NCI-H2171 treated with DMSO at 0.1 percent for 48 hours (cell line): Measurements from ENCODE around the gene OSBPL2.

ENCODE experiments used
- DNase-seq: peaks from one replicate; lab custom pipeline; 2025; lab: John Stamatoyannopoulos, UW

The OSBPL2 gene

GRCh38 chr20:62313460-62314338 lies 75.4 kb downstream of the OSBPL2 start:
- no peak for DNase-seq

- DNase-seq: no peak
These were observed 76.0 kb downstream of the OSBPL2 start for GRCh38 chr20:62314339-62314638.

- DNase-seq: no peak
These were observed 76.5 kb downstream of the OSBPL2 start for GRCh38 chr20:62314711-62315302.

DNA sequence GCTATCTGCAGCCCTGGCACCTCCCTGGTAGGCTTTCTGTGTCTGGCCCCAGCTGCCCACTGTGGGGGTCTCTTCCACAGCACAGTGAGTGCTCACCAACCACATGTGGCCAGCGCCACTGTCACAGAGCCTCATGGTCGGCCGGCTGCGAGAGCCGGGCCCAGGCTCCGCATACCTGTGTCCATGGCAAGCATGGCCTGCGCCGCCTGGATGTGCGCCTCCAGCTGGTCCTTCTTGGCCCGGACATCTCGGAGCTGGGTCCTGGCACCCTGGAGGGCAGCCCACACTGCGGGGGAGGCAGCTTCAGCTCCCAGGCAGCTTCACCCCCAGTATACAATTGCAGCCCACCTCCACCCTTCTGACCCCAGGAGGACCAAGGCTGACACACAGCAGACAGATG lies 77.5 kb downstream of the OSBPL2 start:
- DNase-seq: no peak

DNA sequence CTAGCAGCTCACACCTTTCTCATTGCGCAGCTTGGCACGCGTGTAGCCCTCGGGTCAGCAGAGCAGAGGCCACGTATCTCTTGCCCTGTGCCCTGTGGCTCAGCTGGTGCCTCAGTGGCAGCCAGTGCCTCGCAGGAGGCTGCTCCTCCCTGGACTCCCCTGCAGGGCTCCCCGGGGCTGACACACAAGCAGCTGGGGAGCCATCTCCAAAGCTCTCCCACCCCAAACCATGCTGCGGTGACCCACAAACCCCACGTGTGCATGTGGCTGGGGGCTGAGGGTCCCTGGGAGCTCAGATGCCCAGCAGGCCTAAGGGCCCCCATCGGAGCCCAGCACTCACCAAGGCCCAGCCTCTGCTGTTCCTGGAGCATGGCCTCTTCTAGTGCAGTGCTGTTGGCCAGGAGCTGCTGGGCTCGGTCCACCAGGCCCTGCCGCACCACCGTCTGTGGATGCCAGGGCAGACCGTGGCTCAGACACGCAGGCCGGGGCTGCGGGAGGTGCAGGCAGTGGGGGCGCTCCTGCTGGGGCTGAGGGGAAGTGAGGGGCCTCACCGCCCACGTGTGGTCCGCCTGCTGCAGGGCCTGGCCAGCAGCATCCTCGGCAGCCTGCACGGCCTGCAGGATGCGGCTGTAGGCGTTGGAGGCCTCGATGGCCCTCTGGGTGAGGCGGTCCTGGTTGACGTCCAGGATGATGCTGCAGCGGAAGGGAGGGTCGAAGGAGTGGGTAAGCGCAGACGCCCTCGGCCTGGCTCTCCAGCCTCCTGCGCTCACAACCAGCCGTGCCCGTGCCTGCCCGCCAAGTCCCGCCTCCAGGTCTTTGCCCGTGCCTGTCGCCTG lies 78.2 kb downstream of the OSBPL2 start:
- no peak for DNase-seq

GRCh38 chr20:62317167-62317655 lies 78.9 kb downstream of the OSBPL2 start:
- no peak for DNase-seq

- DNase-seq: no peak
These were observed 80.4 kb downstream of the OSBPL2 start for GRCh38 chr20:62318400-62319345.

DNA sequence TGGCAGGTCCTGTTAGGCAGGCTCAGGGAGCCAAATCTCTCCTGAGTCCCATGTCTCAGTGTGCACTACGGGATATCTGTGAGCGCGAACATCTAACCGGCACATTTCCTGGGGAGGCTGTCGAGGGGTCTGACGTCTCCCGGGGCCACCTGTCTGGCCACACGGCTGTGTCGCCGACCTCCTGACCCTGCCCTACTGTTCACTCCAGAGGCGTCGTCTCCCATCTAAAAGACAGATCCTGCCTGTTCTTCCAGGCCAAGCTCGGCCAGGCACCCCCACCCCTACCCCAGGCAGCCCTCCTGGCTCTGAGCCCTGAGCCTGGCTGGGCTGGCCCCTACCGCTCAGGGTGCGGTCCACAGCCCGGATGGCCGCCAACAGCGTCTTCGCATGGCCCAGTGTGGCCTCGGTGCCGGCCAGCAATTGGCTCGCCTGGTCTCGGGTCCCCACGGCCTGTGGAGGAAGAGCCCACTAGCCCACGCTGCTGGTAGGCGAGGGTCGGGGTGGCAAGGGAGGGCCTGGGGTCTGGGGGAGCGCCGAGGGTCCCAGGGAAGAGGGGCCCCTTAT lies 81.1 kb downstream of the OSBPL2 start:
- DNase-seq: no peak

DNA sequence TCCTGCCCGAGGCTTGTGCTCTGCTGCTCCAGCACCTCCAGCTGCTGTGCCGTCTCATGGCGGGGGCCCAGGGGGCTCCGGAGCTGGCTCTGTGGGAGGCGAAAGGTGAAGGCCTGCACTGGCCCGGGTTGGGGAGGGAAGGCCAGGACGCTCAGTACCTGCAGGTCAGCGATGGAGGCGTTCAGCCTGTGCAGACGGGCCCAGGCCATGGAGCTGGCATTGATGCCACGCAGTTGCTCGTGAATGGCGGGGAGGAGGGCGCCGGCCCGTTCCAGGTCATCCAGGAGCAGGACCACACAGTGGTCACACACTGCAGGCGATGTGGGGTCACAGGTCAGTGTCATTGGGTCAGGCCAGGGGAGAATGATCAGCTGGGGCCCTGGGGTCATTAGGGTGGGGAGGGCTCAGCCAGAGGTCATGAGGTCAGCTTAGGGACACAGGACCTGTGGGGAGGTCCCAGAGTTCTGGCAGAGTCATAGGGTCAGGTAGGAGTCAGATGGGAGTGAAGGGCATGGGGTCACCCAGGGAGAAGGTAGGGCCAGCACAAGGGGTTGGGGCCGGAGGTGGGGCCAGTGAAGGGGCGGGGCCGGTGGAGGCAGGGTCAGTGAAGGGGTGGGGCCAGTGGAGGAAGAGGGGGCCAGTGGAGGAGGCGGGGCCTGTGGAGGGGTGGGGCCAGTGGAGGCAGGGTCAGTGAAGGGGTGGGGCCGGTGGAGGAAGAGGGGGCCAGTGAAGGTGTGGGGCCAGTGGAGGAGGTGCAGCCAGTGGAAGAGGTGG lies 82.4 kb downstream of the OSBPL2 start:
- DNase-seq: no peak

DNA sequence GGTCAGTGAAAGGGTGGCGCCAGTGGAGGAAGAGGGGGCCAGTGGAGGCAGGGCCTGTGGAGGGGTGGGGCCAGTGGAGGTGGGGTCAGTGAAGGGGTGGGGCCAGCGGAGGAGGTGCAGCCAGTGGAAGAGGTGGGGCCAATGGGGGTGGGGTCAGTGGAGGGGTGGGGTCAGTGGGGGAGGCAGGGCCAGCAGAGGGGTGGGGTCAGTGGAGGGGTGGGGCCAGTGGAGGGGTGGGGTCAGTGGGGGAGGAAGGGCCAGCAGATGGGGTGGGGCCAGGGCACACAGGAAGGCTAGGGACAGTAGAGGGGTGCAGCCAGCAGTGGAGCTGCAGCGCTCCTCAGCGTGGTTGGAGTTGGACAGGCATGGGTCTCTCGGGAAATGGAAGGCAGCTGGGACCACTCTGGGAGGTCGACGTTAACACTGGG lies 83.2 kb downstream of the OSBPL2 start:
- DNase-seq: no peak

DNA sequence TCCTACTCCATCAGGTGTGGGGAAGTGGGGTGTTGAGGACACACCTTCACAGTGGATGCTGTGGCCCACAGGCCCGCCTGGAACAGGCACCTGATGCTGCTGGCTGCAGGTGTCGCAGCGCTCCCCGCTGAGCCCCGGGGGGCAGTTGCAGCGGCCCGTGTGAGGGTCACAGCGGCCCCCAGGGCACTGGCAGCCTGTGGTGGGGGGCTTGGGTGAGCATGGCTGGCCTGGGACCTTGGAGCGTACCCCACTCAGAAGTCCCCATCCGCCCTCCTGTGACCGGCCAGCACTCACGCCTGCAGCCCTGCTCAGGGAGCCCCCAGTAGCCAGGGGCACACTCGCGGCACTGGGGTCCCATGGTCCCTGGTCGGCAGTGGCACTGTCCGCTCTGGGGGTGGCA lies 83.7 kb downstream of the OSBPL2 start:
- no peak for DNase-seq

DNA sequence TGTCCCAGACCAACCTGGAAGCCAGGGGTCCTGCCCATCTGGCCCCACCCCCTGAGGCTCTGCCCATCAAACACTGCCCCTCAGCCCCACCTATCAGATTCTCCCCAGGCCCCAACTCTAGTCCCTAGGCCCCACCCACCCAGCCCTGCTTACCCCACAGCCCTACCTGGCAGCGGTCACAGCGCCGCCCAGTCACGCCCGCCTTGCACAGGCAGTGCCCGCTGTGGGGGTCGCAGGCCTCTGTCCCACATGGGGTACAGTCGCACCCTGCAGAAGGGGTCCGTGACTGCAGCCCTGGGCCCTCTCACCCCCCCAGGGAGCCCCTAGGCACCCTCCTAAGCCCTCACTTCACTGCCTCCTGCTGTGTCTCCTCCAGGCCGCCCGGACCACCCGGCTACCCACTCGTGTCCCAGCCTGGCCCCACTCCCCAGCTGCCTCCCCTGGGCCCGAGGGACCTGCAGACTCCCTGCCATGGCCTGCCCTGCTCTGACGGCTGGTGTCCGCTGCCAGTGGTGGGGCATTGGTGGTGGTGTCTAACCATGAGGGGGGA lies 84.2 kb downstream of the OSBPL2 start:
- DNase-seq: no peak

- DNase-seq: no peak
These were observed 85.0 kb downstream of the OSBPL2 start for GRCh38 chr20:62323146-62323979.

GRCh38 chr20:62323980-62324906 lies 85.9 kb downstream of the OSBPL2 start:
- DNase-seq: no peak

GRCh38 chr20:62325172-62325905 lies 87.0 kb downstream of the OSBPL2 start:
- DNase-seq: no peak

GRCh38 chr20:62326559-62326958 lies 88.2 kb downstream of the OSBPL2 start:
- DNase-seq: no peak

DNA sequence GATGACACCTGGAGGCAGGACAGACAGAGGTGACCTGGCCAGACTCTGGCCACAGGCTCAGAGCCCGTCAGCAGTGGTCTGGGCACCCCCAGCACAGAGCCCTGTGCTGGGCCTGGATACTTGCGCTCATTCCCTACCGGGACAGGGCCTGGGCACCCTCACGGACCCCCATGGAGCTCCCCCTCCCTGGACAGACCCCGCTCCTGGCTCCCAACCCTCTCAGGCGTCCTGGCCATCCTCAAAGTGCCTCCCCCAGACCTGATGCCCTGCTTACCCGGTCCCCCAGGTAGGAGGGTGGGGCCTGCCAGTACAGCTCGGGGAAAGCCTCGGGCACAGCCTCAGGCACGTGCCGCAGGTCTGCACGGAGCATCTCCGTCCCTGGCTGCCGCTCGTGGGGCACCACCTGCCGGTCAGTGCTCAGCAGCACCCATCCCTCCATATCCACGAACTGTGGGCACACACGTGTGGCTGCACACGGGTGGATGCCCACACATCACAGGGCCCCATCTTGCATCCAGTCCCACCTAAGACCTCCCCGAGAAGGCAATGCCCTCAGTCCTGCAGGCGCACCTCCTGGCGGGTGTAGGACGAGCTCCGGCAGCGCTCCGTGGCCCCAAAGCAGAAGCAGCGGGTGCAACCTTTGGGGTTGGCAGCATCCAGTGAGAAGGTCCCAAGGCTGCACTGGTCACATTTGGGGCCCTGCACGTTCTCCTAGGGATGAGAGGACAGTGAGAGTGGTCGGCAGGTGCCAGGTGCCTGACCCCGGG lies 88.8 kb downstream of the OSBPL2 start:
- no peak for DNase-seq
